ENCODE results near the gene HIBCH. TPM values are rescaled to one million over a fixed set of nuclear protein-coding genes. Genes with fewer than 3 reads are reported as not detected.

HIBCH gene
- total RNA-seq, 1 donor, result 14.5 TPM

DNA sequence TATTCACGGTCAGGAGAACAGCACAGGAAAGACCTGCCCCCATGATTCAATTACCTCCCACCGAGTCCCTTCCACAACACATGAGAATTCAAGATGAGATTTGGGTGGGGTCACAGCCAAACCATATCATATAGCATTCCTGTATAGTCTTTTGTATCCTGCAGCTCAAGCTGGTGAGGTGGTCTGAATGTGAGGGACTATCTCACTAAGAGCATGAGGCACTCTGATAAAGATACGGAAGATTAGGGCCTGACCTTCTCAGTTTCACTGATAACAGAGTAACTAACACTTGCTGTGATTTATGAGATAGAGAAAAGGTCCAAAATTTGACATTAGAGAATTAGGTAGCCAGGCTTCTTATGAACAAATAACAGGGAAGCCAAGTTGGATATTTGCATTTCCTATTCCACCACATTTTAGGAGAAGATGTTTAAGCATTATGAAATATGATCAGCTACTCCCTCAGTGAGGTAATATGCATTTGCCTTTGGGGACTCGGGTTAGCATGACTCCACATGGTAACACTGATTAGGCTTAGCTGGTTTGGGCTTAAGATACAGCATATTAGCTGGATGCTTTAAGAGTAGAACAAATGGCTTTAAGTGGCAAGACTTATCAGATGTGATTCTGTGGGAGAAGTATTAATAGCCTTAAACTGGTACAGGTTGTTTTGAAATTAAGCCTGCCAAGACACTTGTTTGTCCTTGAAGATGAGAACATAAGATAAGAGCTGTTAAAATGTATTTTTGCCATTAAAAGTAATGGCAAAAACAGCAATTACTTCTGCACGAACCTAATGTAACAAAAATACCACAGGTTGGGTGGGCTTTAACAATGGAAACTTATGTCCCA lies 150.2 kb downstream of the HIBCH start:
- no peak overlapping the region for H3K27ac ChIP-seq (ENCODE audit: low read depth, low read length)
- no peaks in the 10 kb centered on the region for H3K36me3 ChIP-seq (ENCODE audit: insufficient read depth, low read length)

DNA sequence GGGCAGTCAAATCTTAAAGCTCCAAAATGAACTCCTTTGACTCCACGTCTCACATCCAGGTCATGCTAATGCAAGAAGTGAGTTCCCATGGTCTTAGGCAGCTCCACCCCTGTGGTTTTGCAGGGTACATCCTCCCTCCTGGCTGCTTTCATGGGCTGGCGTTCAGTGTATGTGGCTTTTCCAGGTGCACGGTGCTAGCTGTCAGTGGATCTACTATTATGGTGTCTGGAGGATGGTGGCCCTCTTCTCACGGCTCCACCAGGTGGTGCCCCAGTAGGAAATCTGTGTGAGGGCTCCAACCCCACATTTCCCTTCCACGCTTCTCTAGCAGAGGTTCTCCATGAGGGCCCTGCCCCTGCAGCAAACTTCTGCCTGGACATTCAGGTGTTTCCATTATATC lies 151.9 kb downstream of the HIBCH start:
- Histone ChIP-seq H4K20me1 (ENCODE audit: insufficient read depth, low read length) (no peaks in the 10 kb centered on the region), H3K36me3 (ENCODE audit: insufficient read depth, low read length) (no peaks in the 10 kb centered on the region), H3K79me2 (ENCODE audit: insufficient read depth, low read length) (no peaks in the 10 kb centered on the region), H2AFZ (ENCODE audit: low read length) (no peak overlapping the region), H3K27ac (ENCODE audit: low read depth, low read length) (no peak overlapping the region), H3K4me2 (ENCODE audit: insufficient read depth, low read length) (no peak overlapping the region), H3K27me3 (ENCODE audit: insufficient read depth, low read length) (no peaks in the 10 kb centered on the region), H3K4me1 (ENCODE audit: insufficient read depth, low read length) (no peaks in the 10 kb centered on the region), H3K9me3 (ENCODE audit: low read depth, low read length) (no peaks in the 10 kb centered on the region), H3K4me3 (ENCODE audit: insufficient read depth, low read length) (no peak overlapping the region)
- TF ChIP-seq, protein P1, sequence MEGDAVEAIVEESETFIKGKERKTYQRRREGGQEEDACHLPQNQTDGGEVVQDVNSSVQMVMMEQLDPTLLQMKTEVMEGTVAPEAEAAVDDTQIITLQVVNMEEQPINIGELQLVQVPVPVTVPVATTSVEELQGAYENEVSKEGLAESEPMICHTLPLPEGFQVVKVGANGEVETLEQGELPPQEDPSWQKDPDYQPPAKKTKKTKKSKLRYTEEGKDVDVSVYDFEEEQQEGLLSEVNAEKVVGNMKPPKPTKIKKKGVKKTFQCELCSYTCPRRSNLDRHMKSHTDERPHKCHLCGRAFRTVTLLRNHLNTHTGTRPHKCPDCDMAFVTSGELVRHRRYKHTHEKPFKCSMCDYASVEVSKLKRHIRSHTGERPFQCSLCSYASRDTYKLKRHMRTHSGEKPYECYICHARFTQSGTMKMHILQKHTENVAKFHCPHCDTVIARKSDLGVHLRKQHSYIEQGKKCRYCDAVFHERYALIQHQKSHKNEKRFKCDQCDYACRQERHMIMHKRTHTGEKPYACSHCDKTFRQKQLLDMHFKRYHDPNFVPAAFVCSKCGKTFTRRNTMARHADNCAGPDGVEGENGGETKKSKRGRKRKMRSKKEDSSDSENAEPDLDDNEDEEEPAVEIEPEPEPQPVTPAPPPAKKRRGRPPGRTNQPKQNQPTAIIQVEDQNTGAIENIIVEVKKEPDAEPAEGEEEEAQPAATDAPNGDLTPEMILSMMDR (IDR thresholded peaks at IDR 0.05; ENCODE audit: extremely low read depth, low read depth, low read length), result no peak
- no peak for DNase-seq (ENCODE audit: insufficient read length, low spot score, missing footprints)

More for the DNA sequence above, 150.2 kb downstream of the HIBCH start:
- H3K27me3 ChIP-seq (ENCODE audit: insufficient read depth, low read length), result no peaks in the 10 kb centered on the region
- H3K9me3 ChIP-seq (ENCODE audit: low read depth, low read length), result no peaks in the 10 kb centered on the region
- DNase-seq (ENCODE audit: insufficient read length, low spot score, missing footprints), result no peak
- no peaks in the 10 kb centered on the region for H3K79me2 ChIP-seq (ENCODE audit: insufficient read depth, low read length)
- H2AFZ ChIP-seq (ENCODE audit: low read length), result no peak overlapping the region
- TF ChIP-seq, protein P1 (IDR thresholded peaks at IDR 0.05; ENCODE audit: extremely low read depth, low read depth, low read length), result no peak
- H4K20me1 ChIP-seq (ENCODE audit: insufficient read depth, low read length), result no peaks in the 10 kb centered on the region
- no peak overlapping the region for H3K4me3 ChIP-seq (ENCODE audit: insufficient read depth, low read length)
- H3K4me1 ChIP-seq (ENCODE audit: insufficient read depth, low read length), result no peaks in the 10 kb centered on the region
- no peak overlapping the region for H3K4me2 ChIP-seq (ENCODE audit: insufficient read depth, low read length)

DNA sequence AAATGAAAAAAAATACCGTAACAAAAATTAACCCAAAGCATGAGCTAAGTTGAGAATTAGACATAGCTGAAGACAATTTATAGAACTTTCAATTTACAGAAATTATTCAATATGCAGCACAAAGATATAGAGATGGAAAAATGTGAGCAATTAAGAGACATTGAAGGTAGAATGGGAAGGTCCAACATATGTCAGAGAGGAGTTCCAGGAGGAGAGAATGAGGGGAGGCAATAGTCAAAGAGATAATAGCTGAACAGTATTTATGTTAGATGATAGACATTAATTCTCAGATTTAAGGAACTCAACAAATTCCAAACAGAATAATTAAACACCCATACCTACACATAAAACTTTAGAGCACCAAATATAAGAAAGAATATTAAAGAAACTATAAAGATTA lies 154.1 kb downstream of the HIBCH start:
- no peaks in the 10 kb centered on the region for H3K9me3 ChIP-seq (ENCODE audit: low read depth, low read length)
- no peaks in the 10 kb centered on the region for H3K27me3 ChIP-seq (ENCODE audit: insufficient read depth, low read length)
- peaks cover 10% of the 10 kb centered on the region for H3K4me1 ChIP-seq (ENCODE audit: insufficient read depth, low read length)
- no peak overlapping the region for H2AFZ ChIP-seq (ENCODE audit: low read length)
- no peak for DNase-seq (ENCODE audit: insufficient read length, low spot score, missing footprints)
- no peaks in the 10 kb centered on the region for H3K79me2 ChIP-seq (ENCODE audit: insufficient read depth, low read length)
- H3K4me3 ChIP-seq (ENCODE audit: insufficient read depth, low read length), result no peak overlapping the region
- no peaks in the 10 kb centered on the region for H4K20me1 ChIP-seq (ENCODE audit: insufficient read depth, low read length)
- H3K27ac ChIP-seq (ENCODE audit: low read depth, low read length), result no peak overlapping the region
- no peaks in the 10 kb centered on the region for H3K36me3 ChIP-seq (ENCODE audit: insufficient read depth, low read length)
- no peak overlapping the region for H3K4me2 ChIP-seq (ENCODE audit: insufficient read depth, low read length)
- TF ChIP-seq, protein P1 (IDR thresholded peaks at IDR 0.05; ENCODE audit: extremely low read depth, low read depth, low read length), result no peak

DNA sequence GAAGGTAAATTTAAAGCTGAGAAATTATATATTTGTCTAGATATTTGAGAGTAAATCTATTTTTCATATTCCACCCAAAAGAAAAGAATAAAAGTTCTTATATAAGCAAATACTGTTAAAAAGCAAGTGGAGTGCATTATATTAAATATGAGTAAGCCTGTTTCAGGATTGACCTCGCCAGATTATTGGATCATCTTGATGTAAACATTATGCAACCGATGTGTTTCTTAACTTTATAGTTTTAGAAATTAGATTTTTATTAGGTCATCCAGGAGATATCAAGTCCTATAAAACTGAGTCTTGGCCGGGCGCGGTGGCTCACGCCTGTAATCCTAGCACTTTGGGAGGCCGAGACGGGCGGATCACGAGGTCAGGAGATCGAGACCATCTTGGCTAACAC lies 156.8 kb downstream of the HIBCH start:
- Histone ChIP-seq H3K4me3 (ENCODE audit: insufficient read depth, low read length) (no peak overlapping the region), H3K79me2 (ENCODE audit: insufficient read depth, low read length) (no peaks in the 10 kb centered on the region), H3K27ac (ENCODE audit: low read depth, low read length) (no peak overlapping the region), H3K4me2 (ENCODE audit: insufficient read depth, low read length) (no peak overlapping the region), H3K27me3 (ENCODE audit: insufficient read depth, low read length) (no peaks in the 10 kb centered on the region), H3K4me1 (ENCODE audit: insufficient read depth, low read length) (peaks cover 27% of the 10 kb centered on the region), H3K9me3 (ENCODE audit: low read depth, low read length) (no peaks in the 10 kb centered on the region), H3K36me3 (ENCODE audit: insufficient read depth, low read length) (no peaks in the 10 kb centered on the region), H4K20me1 (ENCODE audit: insufficient read depth, low read length) (no peaks in the 10 kb centered on the region), H2AFZ (ENCODE audit: low read length) (no peak overlapping the region)
- TF ChIP-seq, protein P1 (IDR thresholded peaks at IDR 0.05; ENCODE audit: extremely low read depth, low read depth, low read length), result no peak
- no peak for DNase-seq (ENCODE audit: insufficient read length, low spot score, missing footprints)

Data from osteoblast (primary cell).